ENCODE results near the gene ROR2.

GRCh38 chr9:91911657-91912056, 38.4 kb downstream of the ROR2 start:
- TF ChIP-seq REST (IDR thresholded peaks at IDR 0.05; ENCODE audit: insufficient read depth in 1 of 2, low read depth in 2 of 2, low read length in 2 of 2) (no peak), POLR2AphosphoS5 (IDR thresholded peaks at IDR 0.05; ENCODE audit: low read depth, low read length) (no peak), TAF1 (IDR thresholded peaks at IDR 0.05; ENCODE audit: borderline replicate concordance, insufficient read depth, low read length) (no peak)
